Kidney tubule cell (primary cell): ENCODE results near the gene PRF1.
"Not testable (repeated sequence)": the region's sequence is repeated elsewhere in the genome, so short reads cannot be mapped to it uniquely, and the experiment has no call there.

Experiments
- DNase-seq: peaks from one replicate; pipeline ENCODE4 v3.0.0-alpha.2; 2018; ENCODE audit warnings: low spot score

The PRF1 gene

GRCh38 chr10:70617798-70618568 lies 15.4 kb upstream of the PRF1 start:
- DNase-seq = peak; percentile 40

GRCh38 chr10:70616761-70617160 lies 14.2 kb upstream of the PRF1 start:
- no peak for DNase-seq

- no peak for DNase-seq
Observed at GRCh38 chr10:70615784-70616522, 13.4 kb upstream of the PRF1 start.

GRCh38 chr10:70615211-70615610 lies 12.7 kb upstream of the PRF1 start:
- DNase-seq = no peak

GRCh38 chr10:70614364-70614763 lies 11.8 kb upstream of the PRF1 start:
- DNase-seq = not testable (repeated sequence)

GRCh38 chr10:70613941-70614340 lies 11.4 kb upstream of the PRF1 start:
- DNase-seq = no peak

GRCh38 chr10:70607936-70608335 lies 5.4 kb upstream of the PRF1 start:
- no peak for DNase-seq

GRCh38 chr10:70605161-70605560 lies 2.6 kb upstream of the PRF1 start:
- no peak for DNase-seq

GRCh38 chr10:70604106-70604505 lies 1.6 kb upstream of the PRF1 start:
- no peak for DNase-seq

GRCh38 chr10:70603449-70603801 lies 884 bp upstream of the PRF1 start:
- no peak for DNase-seq

GRCh38 chr10:70601746-70602145 lies 795 bp downstream of the PRF1 start:
- DNase-seq = no peak

- DNase-seq = no peak
Observed at GRCh38 chr10:70600512-70601395, 1.8 kb downstream of the PRF1 start.

- peak; percentile 39 for DNase-seq
Observed at GRCh38 chr10:70599791-70600190, 2.8 kb downstream of the PRF1 start.

- DNase-seq = no peak
Observed at GRCh38 chr10:70599319-70599718, 3.2 kb downstream of the PRF1 start.

GRCh38 chr10:70598857-70599295 lies 3.7 kb downstream of the PRF1 start:
- DNase-seq = no peak

- DNase-seq = no peak
Observed at GRCh38 chr10:70597856-70598815, 4.4 kb downstream of the PRF1 start.

- DNase-seq = no peak
Observed at GRCh38 chr10:70596860-70597809, 5.4 kb downstream of the PRF1 start.

- DNase-seq = no peak
Observed at GRCh38 chr10:70596110-70596798, 6.3 kb downstream of the PRF1 start.

- DNase-seq = no peak
Observed at GRCh38 chr10:70595566-70596016, 7.0 kb downstream of the PRF1 start.
